GM19099 (cell line): ENCODE data around the gene RABGAP1L.

Source experiments
- POLR2A ChIP-seq: IDR thresholded peaks from 3 replicates; pipeline ENCODE4 v1.6.1; 2011; ENCODE audit warnings: low read depth; ENCODE audit not compliant: insufficient read length; ENCODE audit errors: extremely low read depth

RABGAP1L gene

GRCh38 chr1:174153085-174153824, 6.1 kb upstream of the RABGAP1L start:
- TF ChIP-seq POLR2A, result no peak

GRCh38 chr1:174153825-174154107, 5.6 kb upstream of the RABGAP1L start:
- no peak for TF ChIP-seq POLR2A

DNA sequence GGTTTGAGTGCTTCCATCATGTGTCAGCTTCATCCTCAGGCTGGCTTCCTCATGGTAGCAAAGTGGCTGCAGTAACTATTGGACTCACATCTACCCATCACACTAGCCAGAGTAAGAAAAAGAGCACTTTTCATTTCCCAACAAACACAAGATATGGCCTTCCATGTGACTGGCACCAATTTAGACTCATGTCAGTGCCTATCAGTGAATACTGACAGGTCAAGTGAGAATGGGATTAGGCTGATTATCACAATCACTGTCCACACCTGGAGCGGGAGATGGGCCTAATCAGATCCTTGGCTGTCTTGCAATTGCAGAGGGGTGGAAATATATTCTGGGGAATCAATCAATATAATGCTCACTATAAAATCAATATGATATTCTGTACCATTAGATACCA, 2.9 kb upstream of the RABGAP1L start:
- TF ChIP-seq POLR2A, result no peak

DNA sequence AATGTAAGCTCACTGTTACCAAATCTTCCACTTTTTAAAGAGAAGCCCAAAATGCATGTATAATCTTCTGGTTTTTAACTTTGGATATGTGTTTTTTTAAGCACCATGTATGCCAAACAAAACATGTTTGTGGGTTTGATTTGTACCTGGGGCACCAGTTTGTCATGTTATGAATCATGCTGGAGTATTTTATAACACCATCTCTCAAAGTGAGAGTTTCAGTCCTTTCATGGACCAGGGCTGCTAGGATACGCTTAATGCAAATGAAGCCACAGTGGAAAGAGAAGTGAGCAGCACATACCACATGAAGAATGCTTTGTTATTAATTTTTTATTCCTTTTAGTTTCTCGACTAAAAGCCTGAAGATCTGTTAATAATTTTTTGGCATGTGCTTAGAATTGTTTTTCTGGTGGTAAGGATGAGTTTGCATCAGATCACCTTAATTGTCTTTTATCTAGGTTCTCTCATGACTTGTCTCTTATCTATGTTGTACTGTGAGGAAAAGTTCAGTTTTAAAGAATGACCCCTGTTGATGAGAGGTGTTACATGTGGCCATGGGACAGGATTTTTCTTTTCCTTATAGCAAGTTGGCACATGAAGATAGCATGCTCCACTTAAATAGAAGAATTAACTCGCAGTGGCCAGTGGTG, 2.0 kb upstream of the RABGAP1L start:
- no peak for TF ChIP-seq POLR2A

GRCh38 chr1:174158767-174159251, 511 bp upstream of the RABGAP1L start:
- TF ChIP-seq POLR2A, result no peak

DNA sequence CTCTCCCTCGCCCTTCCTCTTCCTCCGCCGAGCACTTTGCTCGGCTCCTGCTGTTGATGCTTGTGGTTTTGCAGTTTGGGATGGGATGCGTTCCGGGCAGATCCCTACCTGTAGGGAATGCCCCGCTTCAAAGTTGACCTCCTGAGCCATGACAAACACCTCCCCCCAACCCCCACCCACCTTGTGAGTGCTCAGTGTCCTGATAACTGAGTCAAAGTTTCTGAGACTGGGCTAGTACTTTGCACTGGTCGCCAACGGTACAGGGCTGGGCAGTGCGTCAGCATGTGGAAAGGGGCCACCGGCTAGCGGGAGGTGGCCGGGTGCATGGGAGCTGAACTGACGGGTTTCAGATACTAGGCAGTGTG, 771 bp downstream of the RABGAP1L start:
- no peak for TF ChIP-seq POLR2A

- no peak for TF ChIP-seq POLR2A
Measured at GRCh38 chr1:174160603-174161002, 1.3 kb downstream of the RABGAP1L start.

DNA sequence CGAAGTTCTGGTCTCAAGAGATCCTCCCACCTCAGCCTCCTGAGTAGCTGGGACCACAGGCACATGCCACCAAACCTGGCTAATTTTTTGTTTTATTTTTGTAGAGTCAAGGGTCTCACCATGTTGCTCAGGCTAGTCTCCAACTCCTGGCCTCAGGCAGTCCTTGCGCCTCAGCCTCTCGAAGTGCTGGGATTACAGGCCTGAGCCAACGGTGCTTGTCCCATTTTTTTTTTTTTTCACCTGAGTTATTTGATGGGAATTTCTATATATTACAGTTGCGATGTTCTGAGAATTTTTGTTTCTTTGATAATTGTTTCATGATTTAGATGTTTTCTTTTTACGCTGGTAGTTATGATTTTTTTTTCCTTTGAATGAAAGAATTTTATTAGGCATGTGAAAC, 2.5 kb downstream of the RABGAP1L start:
- TF ChIP-seq POLR2A, result no peak

DNA sequence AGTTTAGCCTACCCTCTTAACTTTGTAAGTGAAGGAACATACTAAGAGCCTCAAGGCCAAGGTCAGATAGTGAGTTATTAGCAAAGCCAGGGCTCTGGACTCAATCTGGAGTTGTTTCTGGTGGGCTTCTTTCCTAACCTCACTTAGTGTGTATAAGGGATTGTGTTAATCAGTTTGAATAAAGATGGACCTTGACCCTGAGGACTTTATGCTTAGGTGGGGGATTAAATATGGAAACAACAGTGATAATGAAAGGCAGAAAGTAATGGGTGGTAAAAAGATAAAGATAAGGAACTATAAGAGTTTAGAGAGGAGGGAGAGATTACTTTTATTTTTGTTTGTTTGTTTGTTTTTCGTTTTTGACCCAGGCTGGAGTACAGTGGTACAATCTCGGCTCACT, 5.5 kb downstream of the RABGAP1L start:
- TF ChIP-seq POLR2A, result no peak

DNA sequence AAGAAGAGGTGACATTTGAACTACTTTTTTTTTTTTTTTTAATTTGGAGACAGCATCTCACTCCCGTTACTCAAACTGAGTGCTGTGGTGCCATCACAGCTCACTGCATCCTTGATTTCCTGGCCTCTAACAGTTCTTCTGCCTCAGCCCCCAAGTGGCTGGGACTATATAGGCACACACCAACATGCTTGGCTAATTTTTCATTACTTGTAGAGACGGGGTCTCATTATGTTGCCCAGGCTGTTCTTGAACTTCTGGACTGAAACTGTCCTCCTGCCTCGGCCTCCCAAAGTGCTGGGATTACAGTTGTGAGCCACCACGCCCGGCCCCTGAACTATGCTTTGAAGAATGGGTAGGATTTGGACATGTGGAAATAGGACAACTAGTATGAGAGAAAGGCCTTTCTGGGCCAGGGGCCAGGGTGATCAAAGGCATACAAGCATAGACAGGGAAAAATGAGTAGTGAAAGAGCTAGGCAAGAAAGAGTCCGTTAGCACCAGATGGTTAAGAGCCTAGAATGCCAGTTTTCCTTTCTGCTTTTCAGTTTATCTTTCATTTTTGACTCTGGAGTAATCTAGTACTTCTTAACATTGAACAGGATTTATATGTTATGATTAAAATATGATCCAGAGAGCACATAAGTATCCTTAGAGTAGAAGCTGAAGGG, 6.3 kb downstream of the RABGAP1L start:
- TF ChIP-seq POLR2A, result no peak

GRCh38 chr1:174166530-174167264, 7.4 kb downstream of the RABGAP1L start:
- no peak for TF ChIP-seq POLR2A

GRCh38 chr1:174167265-174167803, 8.0 kb downstream of the RABGAP1L start:
- TF ChIP-seq POLR2A, result no peak

DNA sequence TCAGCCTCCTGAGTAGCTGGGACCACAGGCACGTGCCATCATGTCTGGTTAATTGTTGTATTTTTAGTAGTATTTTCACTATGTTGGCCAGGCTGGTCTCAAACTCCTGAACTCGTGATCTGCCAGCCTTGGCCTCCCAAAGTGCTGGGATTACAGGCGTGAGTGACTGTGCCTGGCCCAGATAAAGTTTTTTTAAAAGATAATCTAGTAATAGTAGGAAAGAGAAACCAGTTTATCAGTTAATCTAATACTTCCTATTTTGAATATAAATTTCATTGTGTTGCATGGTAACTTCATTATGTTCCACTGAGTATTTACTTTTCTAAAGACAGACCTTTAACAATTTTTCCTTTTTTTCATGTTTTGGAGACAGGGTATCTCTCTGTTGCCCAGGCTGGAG, 10.0 kb downstream of the RABGAP1L start:
- TF ChIP-seq POLR2A, result no peak

DNA sequence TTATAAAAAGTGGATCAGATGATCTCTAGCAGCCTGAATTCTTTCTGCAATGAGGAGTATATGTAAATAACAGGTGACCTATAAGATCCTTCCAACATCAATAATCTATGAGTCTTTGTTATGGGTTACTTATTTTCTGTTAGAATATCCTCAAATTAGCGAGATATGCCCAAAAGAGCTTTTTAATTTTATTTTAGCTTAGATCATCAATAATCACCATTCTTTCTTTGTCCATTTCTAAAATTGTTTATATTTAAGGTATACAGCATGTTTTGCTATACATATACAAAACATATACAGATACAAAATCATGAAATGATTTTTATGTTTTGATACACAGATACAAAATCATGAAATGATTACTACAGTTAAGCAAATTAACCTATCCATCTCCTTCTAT, 11.8 kb downstream of the RABGAP1L start:
- no peak for TF ChIP-seq POLR2A
